ENCODE data around the gene C2orf76.
A peak's percentile ranks its signal among the peaks of the same experiment; 100 is the strongest.
"Not testable (repeated sequence)": the region's sequence is repeated elsewhere in the genome, so short reads cannot be mapped to it uniquely, and the experiment has no call there.

Gene C2orf76

GRCh38 chr2:119378566-119378965, 11.9 kb upstream of the C2orf76 start:
- DNase-seq (ENCODE audit: low read depth, low spot score) = no peak
- no peak overlapping the region for H3K4me3 ChIP-seq (ENCODE audit: low read length)

- DNase-seq (ENCODE audit: low read depth, low spot score) = no peak
- H3K4me3 ChIP-seq (ENCODE audit: low read length) = no peak overlapping the region
Measured at GRCh38 chr2:119377993-119378345, 11.3 kb upstream of the C2orf76 start.

- H3K4me3 ChIP-seq (ENCODE audit: low read length) = no peak overlapping the region
- DNase-seq (ENCODE audit: low read depth, low spot score) = no peak
Measured at GRCh38 chr2:119377294-119377992, 10.8 kb upstream of the C2orf76 start.

- DNase-seq (ENCODE audit: low read depth, low spot score) = no peak
- no peak overlapping the region for H3K4me3 ChIP-seq (ENCODE audit: low read length)
Measured at GRCh38 chr2:119376810-119377209, 10.2 kb upstream of the C2orf76 start.

GRCh38 chr2:119376406-119376805, 9.8 kb upstream of the C2orf76 start:
- not testable (repeated sequence) for H3K4me3 ChIP-seq (ENCODE audit: low read length); DNase-seq (ENCODE audit: low read depth, low spot score)

- not testable (repeated sequence) for DNase-seq (ENCODE audit: low read depth, low spot score); H3K4me3 ChIP-seq (ENCODE audit: low read length)
Measured at GRCh38 chr2:119373907-119374745, 7.5 kb upstream of the C2orf76 start.

GRCh38 chr2:119372778-119373568, 6.3 kb upstream of the C2orf76 start:
- no peak overlapping the region for H3K4me3 ChIP-seq (ENCODE audit: low read length)
- DNase-seq (ENCODE audit: low read depth, low spot score) = no peak

- H3K4me3 ChIP-seq (ENCODE audit: low read length) = no peak overlapping the region
- DNase-seq (ENCODE audit: low read depth, low spot score) = no peak
Measured at GRCh38 chr2:119371111-119371510, 4.5 kb upstream of the C2orf76 start.

- DNase-seq (ENCODE audit: low read depth, low spot score) = no peak
- H3K4me3 ChIP-seq (ENCODE audit: low read length) = no peak overlapping the region
Measured at GRCh38 chr2:119369845-119370244, 3.2 kb upstream of the C2orf76 start.

- H3K4me3 ChIP-seq (ENCODE audit: low read length) = peak overlapping the region; percentile 97
- DNase-seq (ENCODE audit: low read depth, low spot score) = no peak
Measured at GRCh38 chr2:119367472-119368099, 952 bp upstream of the C2orf76 start.

- no peak for DNase-seq (ENCODE audit: low read depth, low spot score)
- peak overlapping the region; percentile 97 for H3K4me3 ChIP-seq (ENCODE audit: low read length)
Measured at GRCh38 chr2:119366161-119366648, 429 bp downstream of the C2orf76 start.

GRCh38 chr2:119365436-119365835, 1.2 kb downstream of the C2orf76 start:
- peak overlapping the region; percentile 97 for H3K4me3 ChIP-seq (ENCODE audit: low read length)
- DNase-seq (ENCODE audit: low read depth, low spot score) = no peak

- DNase-seq (ENCODE audit: low read depth, low spot score) = no peak
- no peak overlapping the region for H3K4me3 ChIP-seq (ENCODE audit: low read length)
Measured at GRCh38 chr2:119364798-119365197, 1.8 kb downstream of the C2orf76 start.

GRCh38 chr2:119360423-119360966, 6.1 kb downstream of the C2orf76 start:
- no peak for DNase-seq (ENCODE audit: low read depth, low spot score)
- no peak overlapping the region for H3K4me3 ChIP-seq (ENCODE audit: low read length)

GRCh38 chr2:119359774-119360173, 6.9 kb downstream of the C2orf76 start:
- no peak for DNase-seq (ENCODE audit: low read depth, low spot score)
- H3K4me3 ChIP-seq (ENCODE audit: low read length) = no peak overlapping the region

GRCh38 chr2:119354860-119355259, 11.8 kb downstream of the C2orf76 start:
- no peak overlapping the region for H3K4me3 ChIP-seq (ENCODE audit: low read length)
- DNase-seq (ENCODE audit: low read depth, low spot score) = no peak

GRCh38 chr2:119352357-119352756, 14.3 kb downstream of the C2orf76 start:
- no peak for DNase-seq (ENCODE audit: low read depth, low spot score)
- H3K4me3 ChIP-seq (ENCODE audit: low read length) = no peak overlapping the region

- DNase-seq (ENCODE audit: low read depth, low spot score) = no peak
- H3K4me3 ChIP-seq (ENCODE audit: low read length) = no peak overlapping the region
Measured at GRCh38 chr2:119350311-119350998, 16.2 kb downstream of the C2orf76 start.
